Natural killer cell (primary cell): Measurements from ENCODE around the gene ATXN1. TPM values are rescaled to one million over a fixed set of nuclear protein-coding genes. Genes with fewer than 3 reads are reported as not detected.
A peak's percentile ranks its signal among the peaks of the same experiment; 100 is the strongest.

ENCODE experiments used
- ATAC-seq, 3 donors: fragments of 150-1000 bp in 2 of 3; fragments of 200-7000 bp in 1 of 3; cut with Tn5 transposase; 1 replicate in 1 of 3; 2 replicates in 2 of 3; pipeline ENCODE4 v1.10.0; 2021; ENCODE audit warnings: mild to moderate bottlenecking in 2 of 3, moderate library complexity in 2 of 3
- DNase-seq, 2 donors: peaks; one replicate each; pipeline versions ENCODE4 v3.0.0 to v3.0.0-alpha.2; 2013 to 2021; ENCODE audit warnings: mixed read lengths in 1 of 2
- H3K27ac ChIP-seq: one replicate; pipeline ENCODE4 v1.5.1; 2013; ENCODE audit warnings: mild to moderate bottlenecking, low read length
- H3K27me3 ChIP-seq: one replicate; pipeline ENCODE4 v1.6.1; 2013; ENCODE audit warnings: low read length; ENCODE audit not compliant: control insufficient read depth, insufficient read depth
- H3K36me3 ChIP-seq: one replicate; pipeline ENCODE4 v1.6.1; 2013; ENCODE audit warnings: low read length; ENCODE audit not compliant: control insufficient read depth, insufficient read depth
- H3K4me1 ChIP-seq: one replicate; pipeline ENCODE4 v1.6.1; 2013; ENCODE audit warnings: low read length; ENCODE audit not compliant: control insufficient read depth, insufficient read depth
- H3K4me3 ChIP-seq: one replicate; pipeline ENCODE4 v1.5.1; 2013; ENCODE audit warnings: low read length
- H3K9me3 ChIP-seq: one replicate; pipeline ENCODE4 v1.6.1; 2013; ENCODE audit warnings: low read length; ENCODE audit not compliant: control insufficient read depth, insufficient read depth
- H3K27ac Mint-ChIP-seq, 2 donors: one replicate each; pipeline ENCODE4 v1.8.0; 2022; ENCODE audit warnings: mild to moderate bottlenecking in 2 of 2, mixed read lengths in 2 of 2, moderate library complexity in 1 of 2
- H3K27me3 Mint-ChIP-seq, 2 donors: one replicate each; pipeline ENCODE4 v1.8.0; 2022; ENCODE audit warnings: low read depth in 2 of 2, mixed read lengths in 2 of 2
- H3K36me3 Mint-ChIP-seq: one replicate; pipeline ENCODE4 v1.8.0; 2022; ENCODE audit warnings: mixed read lengths
- H3K4me1 Mint-ChIP-seq, 2 donors: one replicate each; pipeline ENCODE4 v1.8.0; 2022; ENCODE audit warnings: mixed read lengths in 2 of 2
- H3K4me3 Mint-ChIP-seq: one replicate; pipeline ENCODE4 v1.8.0; 2022; ENCODE audit warnings: mild to moderate bottlenecking, moderate library complexity, mixed read lengths
- H3K9me3 Mint-ChIP-seq, 2 donors: one replicate each; pipeline ENCODE4 v1.8.0; 2022; ENCODE audit warnings: mixed read lengths in 2 of 2
- whole genome bisulfite sequencing: methylation state at CpG from one replicate; pipeline ENCODE4 v1.1.7; 2013; ENCODE audit warnings: missing lambda C conversion rate; ENCODE audit not compliant: insufficient coverage; 5-methylcytosine and 5-hydroxymethylcytosine counted together
- intact Hi-C: fragments of 100-400 bp; cut with micrococcal nuclease; formaldehyde crosslinking; loops from one replicate; pipeline ENCODE4 v1.14.2; 2022
- total RNA-seq, 4 donors: library from RNA; stranded (reverse); fragments of 120-200 nt in 1 of 4; gene quantifications; one replicate each; pipeline versions ENCODE4 v1.2.3 to v1.2.4, GENCODE V29; 2013 to 2022
- TF ChIP-seq, protein P1 (sequence below): fragments of 200-600 bp; IDR thresholded peaks from one replicate; pipeline ENCODE4 v1.8.0; 2022; ENCODE audit warnings: antibody characterized with exemption

Gene ATXN1
- total RNA-seq, 3 donors from 2014 or later (not counting 1 experiment from before 2014, with no cell fraction given) = 90.4 to 120 (median 97.9) TPM

DNA sequence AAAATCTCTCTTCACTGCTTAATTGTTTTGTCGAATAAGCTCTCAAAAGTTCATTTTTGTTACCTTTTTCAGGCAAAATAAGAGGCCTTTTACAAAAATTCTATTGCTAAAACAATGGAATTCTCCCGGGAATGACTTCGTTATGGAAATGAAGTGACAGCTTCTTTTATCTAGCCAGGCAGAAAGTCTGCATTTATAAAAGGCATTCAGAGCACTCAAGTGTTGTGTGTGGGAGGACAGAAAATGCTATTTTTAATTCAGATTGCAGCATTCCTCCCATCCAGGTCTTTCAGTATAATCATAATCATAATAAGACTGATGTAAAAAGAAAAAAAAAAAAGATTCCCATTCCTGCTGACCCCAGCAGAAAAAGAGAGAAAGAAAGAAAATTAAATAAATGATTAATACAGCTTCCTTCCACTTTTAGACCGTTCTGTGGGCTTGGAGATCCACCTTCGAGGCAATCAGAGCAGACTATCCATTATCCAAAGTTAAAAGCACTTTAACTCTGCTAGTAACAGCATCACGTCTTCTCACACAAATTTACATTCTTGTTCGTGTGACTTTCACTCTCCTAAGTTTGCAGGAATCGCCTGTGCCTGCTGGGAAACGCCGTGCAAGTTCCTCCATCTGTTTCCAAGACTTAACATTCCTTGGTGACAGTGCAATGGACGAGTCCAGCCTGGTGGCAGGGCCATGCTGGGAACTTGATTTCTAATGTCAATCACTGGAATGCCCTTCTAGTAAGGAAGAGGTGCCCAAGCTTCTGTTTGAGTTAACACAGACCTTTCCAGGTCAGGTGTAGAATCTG is 264.1 kb downstream of the ATXN1 start:
- no peak overlapping the region for H3K27ac Mint-ChIP-seq
- H3K36me3 Mint-ChIP-seq = no peaks in the 10 kb centered on the region
- ATAC-seq = no peak
- no peak for DNase-seq
- no peak overlapping the region for H3K4me3 Mint-ChIP-seq
- H3K36me3 ChIP-seq = no peaks in the 10 kb centered on the region
- no peak overlapping the region for H3K4me3 ChIP-seq
- intact Hi-C loops = no loop called here
- no peaks in the 10 kb centered on the region for H3K9me3 Mint-ChIP-seq
- H3K4me1 ChIP-seq = no peaks in the 10 kb centered on the region
- H3K9me3 ChIP-seq = no peaks in the 10 kb centered on the region
- TF ChIP-seq, protein P1, sequence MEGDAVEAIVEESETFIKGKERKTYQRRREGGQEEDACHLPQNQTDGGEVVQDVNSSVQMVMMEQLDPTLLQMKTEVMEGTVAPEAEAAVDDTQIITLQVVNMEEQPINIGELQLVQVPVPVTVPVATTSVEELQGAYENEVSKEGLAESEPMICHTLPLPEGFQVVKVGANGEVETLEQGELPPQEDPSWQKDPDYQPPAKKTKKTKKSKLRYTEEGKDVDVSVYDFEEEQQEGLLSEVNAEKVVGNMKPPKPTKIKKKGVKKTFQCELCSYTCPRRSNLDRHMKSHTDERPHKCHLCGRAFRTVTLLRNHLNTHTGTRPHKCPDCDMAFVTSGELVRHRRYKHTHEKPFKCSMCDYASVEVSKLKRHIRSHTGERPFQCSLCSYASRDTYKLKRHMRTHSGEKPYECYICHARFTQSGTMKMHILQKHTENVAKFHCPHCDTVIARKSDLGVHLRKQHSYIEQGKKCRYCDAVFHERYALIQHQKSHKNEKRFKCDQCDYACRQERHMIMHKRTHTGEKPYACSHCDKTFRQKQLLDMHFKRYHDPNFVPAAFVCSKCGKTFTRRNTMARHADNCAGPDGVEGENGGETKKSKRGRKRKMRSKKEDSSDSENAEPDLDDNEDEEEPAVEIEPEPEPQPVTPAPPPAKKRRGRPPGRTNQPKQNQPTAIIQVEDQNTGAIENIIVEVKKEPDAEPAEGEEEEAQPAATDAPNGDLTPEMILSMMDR = no peak
- no peaks in the 10 kb centered on the region for H3K27me3 ChIP-seq
- 94% methylated on average over 11 of the region's 11 CpGs for WGBS
- H3K27ac ChIP-seq = no peak overlapping the region
- H3K4me1 Mint-ChIP-seq = peaks cover 0 to 32% of the 10 kb centered on the region in 2 donors
- no peaks in the 10 kb centered on the region for H3K27me3 Mint-ChIP-seq

DNA sequence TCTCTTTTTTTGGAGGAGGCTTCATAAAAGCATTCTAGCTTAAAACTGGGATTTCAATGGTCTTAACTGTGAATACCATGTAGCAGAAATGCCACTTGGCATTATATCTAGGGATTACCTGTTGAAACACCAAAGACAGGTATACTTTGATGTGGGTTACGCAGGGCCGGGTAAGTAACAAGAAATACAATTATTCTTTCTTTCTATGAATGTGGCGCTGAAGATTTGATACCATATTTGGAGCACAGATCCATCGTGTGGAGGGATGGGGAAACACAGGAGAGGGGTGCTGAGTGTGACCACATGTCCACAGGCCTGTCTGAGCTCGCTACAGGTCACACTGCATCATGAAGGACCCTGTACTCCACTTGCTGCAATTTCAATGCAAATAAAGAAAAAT is 265.1 kb downstream of the ATXN1 start:
- no peaks in the 10 kb centered on the region for H3K4me1 ChIP-seq
- no peaks in the 10 kb centered on the region for H3K36me3 ChIP-seq
- Mint-ChIP-seq H3K27ac (no peak overlapping the region), H3K36me3 (no peaks in the 10 kb centered on the region), H3K27me3 (no peaks in the 10 kb centered on the region), H3K4me3 (no peak overlapping the region), H3K4me1 (peaks cover 0 to 32% of the 10 kb centered on the region in 2 donors), H3K9me3 (no peaks in the 10 kb centered on the region)
- TF ChIP-seq, protein P1 = no peak
- H3K27me3 ChIP-seq = no peaks in the 10 kb centered on the region
- intact Hi-C loops = no loop called here
- ATAC-seq = no peak
- WGBS = 92% methylated on average over 5 of the region's 5 CpGs
- no peaks in the 10 kb centered on the region for H3K9me3 ChIP-seq
- DNase-seq = peak in 1 of 2 donors; percentile 60
- H3K27ac ChIP-seq = no peak overlapping the region
- H3K4me3 ChIP-seq = no peak overlapping the region

GRCh38 chr6:16494793-16495192 is 266.5 kb downstream of the ATXN1 start:
- Histone ChIP-seq H3K27ac (no peak overlapping the region), H3K27me3 (no peaks in the 10 kb centered on the region), H3K4me3 (no peak overlapping the region), H3K36me3 (no peaks in the 10 kb centered on the region), H3K4me1 (no peaks in the 10 kb centered on the region), H3K9me3 (no peaks in the 10 kb centered on the region)
- Mint-ChIP-seq H3K4me3 (no peak overlapping the region), H3K27me3 (no peaks in the 10 kb centered on the region), H3K27ac (no peak overlapping the region), H3K9me3 (no peaks in the 10 kb centered on the region), H3K4me1 (peaks cover 10 to 41% of the 10 kb centered on the region in 2 donors), H3K36me3 (no peaks in the 10 kb centered on the region)
- intact Hi-C loops = no loop called here
- TF ChIP-seq, protein P1 = no peak
- DNase-seq = no peak
- 81% methylated on average over 3 of the region's 3 CpGs for WGBS
- ATAC-seq = no peak

DNA sequence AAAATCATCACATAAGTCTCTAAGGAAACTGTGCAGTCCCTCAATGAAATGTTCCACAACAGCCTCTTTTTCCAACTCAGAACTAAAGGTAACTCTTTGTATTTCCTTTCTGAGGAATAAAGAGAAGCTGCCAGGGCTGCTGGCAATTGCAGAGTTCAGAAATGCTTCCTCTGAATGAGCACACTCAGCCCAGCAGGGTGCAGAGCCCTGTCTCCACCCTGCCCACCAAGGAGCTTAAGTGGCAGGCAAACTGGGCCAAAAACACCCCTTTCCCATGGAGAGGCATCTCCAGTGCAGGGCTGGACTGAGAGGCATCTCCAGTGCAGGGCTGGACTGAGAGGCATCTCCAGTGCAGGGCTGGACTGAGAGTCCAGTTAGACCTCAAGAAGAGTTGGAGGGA is 267.5 kb downstream of the ATXN1 start:
- peaks cover 18 to 49% of the 10 kb centered on the region in 2 donors for H3K4me1 Mint-ChIP-seq
- H3K27ac ChIP-seq = no peak overlapping the region
- H3K4me3 Mint-ChIP-seq = no peak overlapping the region
- peaks cover 5% of the 10 kb centered on the region for H3K4me1 ChIP-seq
- TF ChIP-seq, protein P1 = no peak
- H3K27me3 Mint-ChIP-seq = no peaks in the 10 kb centered on the region
- no peaks in the 10 kb centered on the region for H3K9me3 Mint-ChIP-seq
- H3K4me3 ChIP-seq = no peak overlapping the region
- no peaks in the 10 kb centered on the region for H3K9me3 ChIP-seq
- intact Hi-C loops = no loop called here
- H3K36me3 ChIP-seq = no peaks in the 10 kb centered on the region
- DNase-seq (no peak), ATAC-seq (no peak)
- no peak overlapping the region for H3K27ac Mint-ChIP-seq
- H3K27me3 ChIP-seq = no peaks in the 10 kb centered on the region
- no peaks in the 10 kb centered on the region for H3K36me3 Mint-ChIP-seq
